GM06990 (cell line): ENCODE data around the gene AANAT.
A peak's percentile ranks its signal among the peaks of the same experiment; 100 is the strongest.

Experiments used
- DNase-seq: peaks from one replicate; pipeline ENCODE4 v3.0.0-alpha.2; 2011; ENCODE audit not compliant: insufficient read length; ENCODE audit errors: extremely low read depth
- H3K27me3 ChIP-seq: replicated peaks from 2 replicates; pipeline ENCODE4 v1.6.0; 2011; ENCODE audit warnings: low read length; ENCODE audit not compliant: control insufficient read depth, insufficient read depth
- H3K36me3 ChIP-seq: 2 replicates; pipeline ENCODE4 v1.5.1; 2011; ENCODE audit warnings: low read length; ENCODE audit not compliant: control insufficient read depth, insufficient read depth
- H3K4me3 ChIP-seq: replicated peaks from 2 replicates; pipeline ENCODE4 v1.5.1; 2011; ENCODE audit warnings: low read depth, mild to moderate bottlenecking, control low read depth, low read length
- TF ChIP-seq, protein P1 (sequence below): IDR thresholded peaks from 2 replicates; pipeline ENCODE4 v1.5.1; 2011; ENCODE audit warnings: low read length, control low read depth, mild to moderate bottlenecking, inconsistent platforms; ENCODE audit not compliant: insufficient read depth, poor library complexity, severe bottlenecking

Gene AANAT

DNA sequence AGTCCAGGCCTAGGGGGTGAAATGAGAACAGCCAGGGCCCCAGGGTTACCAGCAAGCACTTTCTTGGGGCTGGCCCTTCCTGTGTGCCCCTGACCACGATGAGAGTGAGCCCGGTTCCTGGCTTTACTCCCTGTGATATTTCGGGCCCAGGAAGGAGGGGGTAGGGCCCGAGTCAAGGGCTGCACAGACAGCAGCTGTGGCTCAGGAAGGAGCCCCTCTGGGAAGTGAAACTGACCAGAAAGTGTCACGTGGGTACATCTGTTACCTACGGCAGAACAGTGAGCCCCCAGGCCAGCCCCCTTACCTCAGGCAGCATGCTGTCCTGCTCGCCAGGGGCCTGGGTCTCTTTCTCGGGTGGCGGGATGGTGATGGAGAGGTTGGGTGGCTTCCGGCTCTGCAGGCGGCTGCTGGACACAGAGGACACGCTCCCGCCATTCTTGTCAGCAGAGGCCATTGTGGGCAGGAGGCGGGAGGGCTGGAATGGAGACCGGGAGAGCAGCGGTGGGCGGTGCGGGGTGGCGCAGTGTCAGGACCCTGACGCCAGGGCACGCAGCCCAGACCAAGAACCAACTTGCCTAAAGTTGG lies 13.8 kb downstream of the AANAT start:
- Histone ChIP-seq H3K4me3 (peak overlapping the region; percentile 50), H3K36me3 (peaks cover 24% of the 10 kb centered on the region), H3K27me3 (no peaks in the 10 kb centered on the region)
- peak; percentile 81 for DNase-seq
- TF ChIP-seq, protein P1, sequence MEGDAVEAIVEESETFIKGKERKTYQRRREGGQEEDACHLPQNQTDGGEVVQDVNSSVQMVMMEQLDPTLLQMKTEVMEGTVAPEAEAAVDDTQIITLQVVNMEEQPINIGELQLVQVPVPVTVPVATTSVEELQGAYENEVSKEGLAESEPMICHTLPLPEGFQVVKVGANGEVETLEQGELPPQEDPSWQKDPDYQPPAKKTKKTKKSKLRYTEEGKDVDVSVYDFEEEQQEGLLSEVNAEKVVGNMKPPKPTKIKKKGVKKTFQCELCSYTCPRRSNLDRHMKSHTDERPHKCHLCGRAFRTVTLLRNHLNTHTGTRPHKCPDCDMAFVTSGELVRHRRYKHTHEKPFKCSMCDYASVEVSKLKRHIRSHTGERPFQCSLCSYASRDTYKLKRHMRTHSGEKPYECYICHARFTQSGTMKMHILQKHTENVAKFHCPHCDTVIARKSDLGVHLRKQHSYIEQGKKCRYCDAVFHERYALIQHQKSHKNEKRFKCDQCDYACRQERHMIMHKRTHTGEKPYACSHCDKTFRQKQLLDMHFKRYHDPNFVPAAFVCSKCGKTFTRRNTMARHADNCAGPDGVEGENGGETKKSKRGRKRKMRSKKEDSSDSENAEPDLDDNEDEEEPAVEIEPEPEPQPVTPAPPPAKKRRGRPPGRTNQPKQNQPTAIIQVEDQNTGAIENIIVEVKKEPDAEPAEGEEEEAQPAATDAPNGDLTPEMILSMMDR: no peak

DNA sequence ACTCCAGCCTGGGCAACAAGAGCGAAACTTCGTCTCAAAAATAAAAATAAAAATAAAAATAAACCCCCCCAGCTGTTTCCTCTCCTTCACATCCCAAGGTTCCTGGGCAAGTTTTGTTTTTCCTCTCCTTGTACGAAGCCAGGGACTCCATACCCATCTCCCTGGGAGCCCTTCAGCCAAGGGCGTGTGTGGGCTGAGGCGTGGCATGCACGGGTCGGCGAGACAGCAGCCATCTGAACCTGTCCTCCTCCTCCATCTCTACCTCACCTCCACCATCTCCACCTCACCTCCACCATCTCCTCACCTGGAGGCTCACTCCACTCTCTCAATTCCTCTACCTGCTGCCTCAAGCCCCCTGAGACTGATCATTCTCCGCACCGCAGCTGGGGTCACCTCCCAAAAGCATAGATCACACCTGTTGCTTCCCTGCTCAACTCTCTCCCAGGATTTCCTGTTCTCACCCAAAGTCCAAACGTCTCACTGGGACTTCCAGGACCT lies 16.9 kb downstream of the AANAT start:
- H3K4me3 ChIP-seq: no peak overlapping the region
- no peak for DNase-seq
- H3K36me3 ChIP-seq: peaks cover 9% of the 10 kb centered on the region
- TF ChIP-seq, protein P1: no peak
- H3K27me3 ChIP-seq: no peaks in the 10 kb centered on the region

DNA sequence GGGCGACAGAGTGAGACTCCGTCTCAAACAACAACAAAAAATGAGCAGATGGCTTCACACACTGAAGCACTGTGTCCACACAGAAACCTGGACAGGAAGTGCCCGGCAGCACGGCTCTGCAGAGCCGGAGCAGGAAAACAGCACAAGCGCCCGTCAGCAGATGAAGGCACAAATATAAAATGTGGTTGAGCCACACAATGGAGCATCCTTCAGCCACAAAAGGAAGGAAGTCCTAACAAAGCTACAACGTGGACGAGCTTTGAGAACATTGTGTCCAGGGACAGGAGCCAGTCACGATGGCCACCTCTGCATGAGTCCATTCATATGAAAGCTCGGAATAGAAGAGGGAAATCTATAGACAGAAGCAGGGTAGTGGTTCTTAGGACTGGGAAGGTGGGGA lies 18.2 kb downstream of the AANAT start:
- Histone ChIP-seq H3K27me3 (no peaks in the 10 kb centered on the region), H3K4me3 (no peak overlapping the region), H3K36me3 (peaks cover 4% of the 10 kb centered on the region)
- no peak for DNase-seq
- TF ChIP-seq, protein P1: no peak

DNA sequence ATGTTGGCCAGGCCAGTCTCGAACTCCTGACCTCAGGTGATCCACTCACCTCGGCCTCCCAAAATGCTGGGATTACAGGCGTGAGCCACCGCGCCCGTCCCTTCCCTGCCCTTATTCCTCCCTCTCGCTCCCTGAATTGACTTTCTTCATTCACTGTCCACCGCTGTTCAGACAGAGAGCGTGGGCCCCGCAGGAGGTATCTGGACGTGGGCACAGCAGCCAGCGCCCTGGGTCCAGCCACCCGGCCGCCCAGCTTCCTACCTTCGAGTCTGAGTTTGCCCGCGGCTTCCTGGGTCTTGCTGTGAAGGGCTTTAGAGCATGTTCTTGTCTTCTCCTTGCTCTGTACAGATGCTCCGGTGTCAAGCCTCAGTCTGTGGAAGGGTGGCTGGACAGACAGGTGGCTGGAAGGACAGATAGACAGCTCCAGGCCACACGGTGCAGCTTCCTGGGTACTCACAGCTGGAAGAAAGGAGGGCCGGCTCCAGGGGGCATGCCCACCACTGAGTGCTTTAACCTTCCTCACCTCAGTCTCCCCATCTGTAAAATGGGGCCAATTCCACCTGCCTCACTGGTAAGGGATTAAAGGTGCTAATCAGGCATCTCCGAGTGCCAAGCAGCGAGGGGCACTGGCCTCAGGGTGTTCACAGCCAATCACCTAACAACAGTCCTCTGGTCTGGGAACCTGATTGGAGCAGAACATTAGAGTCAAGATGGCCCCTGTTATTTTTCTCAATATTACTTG lies 20.2 kb downstream of the AANAT start:
- DNase-seq: no peak
- no peaks in the 10 kb centered on the region for H3K27me3 ChIP-seq
- H3K4me3 ChIP-seq: no peak overlapping the region
- TF ChIP-seq, protein P1: no peak
- peaks cover 4% of the 10 kb centered on the region for H3K36me3 ChIP-seq

DNA sequence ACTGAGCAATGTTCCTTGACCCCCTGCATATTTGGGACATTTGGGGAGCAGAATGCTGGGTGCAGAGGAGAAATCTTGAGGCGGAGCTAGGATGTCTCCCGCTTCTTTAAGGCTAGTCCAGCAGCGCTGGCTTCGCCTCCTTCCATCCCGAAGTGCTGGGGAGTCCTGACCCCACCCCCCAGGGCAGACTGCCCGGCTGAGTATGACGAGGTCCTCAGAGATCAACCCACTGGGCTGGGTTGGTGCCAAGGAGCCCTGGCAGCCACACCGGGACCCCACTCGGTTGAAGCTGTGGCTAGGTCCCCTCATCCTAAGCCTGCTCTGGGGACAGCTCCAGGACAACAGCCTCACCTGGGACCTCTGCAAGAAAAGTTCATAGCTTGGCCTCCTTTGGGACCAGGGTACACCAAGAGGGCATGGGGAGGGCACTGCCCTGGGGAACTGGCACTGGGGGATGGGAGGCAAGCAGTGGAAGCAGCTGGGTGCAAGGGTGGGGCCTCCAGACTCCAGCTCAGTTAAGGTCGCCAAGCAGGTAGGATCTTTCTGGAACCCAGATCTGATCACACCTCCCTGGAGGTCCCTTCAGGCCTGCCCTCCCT lies 22.8 kb downstream of the AANAT start:
- TF ChIP-seq, protein P1: no peak
- Histone ChIP-seq H3K27me3 (no peaks in the 10 kb centered on the region), H3K4me3 (no peak overlapping the region), H3K36me3 (peaks cover 4% of the 10 kb centered on the region)
- DNase-seq: no peak
